Tibial nerve (tissue), 4 donors: ENCODE results near the gene NOS1AP. TPM values are rescaled to one million over a fixed set of nuclear protein-coding genes. Genes with fewer than 3 reads are reported as not detected.

Source experiments
- DNase-seq, 2 donors: peaks; one replicate each; pipeline ENCODE4 v3.0.0-alpha.2; 2019; ENCODE audit warnings: low spot score in 2 of 2
- H3K27ac ChIP-seq, 4 donors: fragments of 200-600 bp; sonication (generic) in 3 of 4; one replicate each; pipeline ENCODE4 v1.5.1; 2017 to 2019; ENCODE audit warnings: mild to moderate bottlenecking in 1 of 4
- H3K27me3 ChIP-seq, 2 donors: fragments of 200-600 bp; sonication (generic) in 1 of 2; one replicate each; pipeline versions ENCODE4 v1.5.1 to v1.6.0; 2017 to 2019
- H3K36me3 ChIP-seq, 3 donors: fragments of 200-600 bp; sonication (generic); one replicate each; pipeline ENCODE4 v1.5.1; 2018 to 2019
- H3K4me1 ChIP-seq, 4 donors: fragments of 200-600 bp; sonication (generic) in 3 of 4; one replicate each; pipeline ENCODE4 v1.5.1; 2017 to 2019
- H3K4me3 ChIP-seq, 4 donors: fragments of 200-600 bp; sonication (generic) in 3 of 4; one replicate each; pipeline ENCODE4 v1.5.1; 2017 to 2019; ENCODE audit warnings: mild to moderate bottlenecking in 1 of 4, moderate library complexity in 1 of 4
- H3K9me3 ChIP-seq, 4 donors: fragments of 200-600 bp; sonication (generic) in 3 of 4; one replicate each; pipeline ENCODE4 v1.5.1; 2017 to 2019
- EP300 ChIP-seq, 2 donors: sonication (generic); formaldehyde crosslinking; IDR thresholded peaks; one replicate each; pipeline ENCODE4 v1.6.1; 2017; ENCODE audit warnings: antibody characterized with exemption in 2 of 2, mild to moderate bottlenecking in 1 of 2
- POLR2A ChIP-seq, 2 donors: fragments of 450-650 bp; IDR thresholded peaks; one replicate each; pipeline ENCODE4 v1.6.1; 2017; ENCODE audit warnings: antibody characterized with exemption in 2 of 2, mild to moderate bottlenecking in 2 of 2, moderate library complexity in 2 of 2
- WGBS, 2 donors: methylation state at CpG; one replicate each; pipeline ENCODE4 v1.1.5; 2018; 5-methylcytosine and 5-hydroxymethylcytosine counted together
- total RNA-seq, 4 donors: library from RNA; depleted of rRNA; stranded (reverse); fragments of >200 nt; gene quantifications; one replicate each; pipeline ENCODE4 v1.1.0, GENCODE V29; 2016
- TF ChIP-seq, protein P1 (sequence below), 5 experiments: fragments of 200-600 bp in 3 of 5; fragments of 450-650 bp in 2 of 5; sonication (generic) in 3 of 5; IDR thresholded peaks; one replicate each; pipeline ENCODE4 v1.5.1; 2016 to 2019; ENCODE audit warnings: antibody characterized with exemption in 5 of 5, mild to moderate bottlenecking in 3 of 5, moderate library complexity in 2 of 5

NOS1AP gene
- total RNA-seq, 4 donors from 2014 or later = 2.7 to 11.2 (median 5.3) TPM

DNA sequence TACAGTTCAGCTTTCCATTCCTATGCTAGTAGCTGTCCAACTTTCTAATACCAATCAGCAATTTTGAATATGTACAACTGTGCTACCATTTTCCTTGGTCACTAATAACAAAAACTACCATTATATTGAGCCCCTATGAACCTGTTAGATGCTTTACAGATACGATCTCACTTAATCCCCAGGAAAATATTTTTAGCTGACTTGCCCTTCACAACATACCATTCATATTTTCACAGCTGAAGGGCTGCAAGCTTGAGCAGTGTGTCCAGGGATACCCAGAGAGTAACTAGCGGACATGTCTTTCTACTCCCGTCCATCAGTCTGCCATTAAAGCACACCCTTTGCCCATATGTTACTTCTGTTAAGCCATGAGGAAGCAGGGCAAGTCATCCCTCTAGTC is 166.7 kb downstream of the NOS1AP start:
- TF ChIP-seq, protein P1, sequence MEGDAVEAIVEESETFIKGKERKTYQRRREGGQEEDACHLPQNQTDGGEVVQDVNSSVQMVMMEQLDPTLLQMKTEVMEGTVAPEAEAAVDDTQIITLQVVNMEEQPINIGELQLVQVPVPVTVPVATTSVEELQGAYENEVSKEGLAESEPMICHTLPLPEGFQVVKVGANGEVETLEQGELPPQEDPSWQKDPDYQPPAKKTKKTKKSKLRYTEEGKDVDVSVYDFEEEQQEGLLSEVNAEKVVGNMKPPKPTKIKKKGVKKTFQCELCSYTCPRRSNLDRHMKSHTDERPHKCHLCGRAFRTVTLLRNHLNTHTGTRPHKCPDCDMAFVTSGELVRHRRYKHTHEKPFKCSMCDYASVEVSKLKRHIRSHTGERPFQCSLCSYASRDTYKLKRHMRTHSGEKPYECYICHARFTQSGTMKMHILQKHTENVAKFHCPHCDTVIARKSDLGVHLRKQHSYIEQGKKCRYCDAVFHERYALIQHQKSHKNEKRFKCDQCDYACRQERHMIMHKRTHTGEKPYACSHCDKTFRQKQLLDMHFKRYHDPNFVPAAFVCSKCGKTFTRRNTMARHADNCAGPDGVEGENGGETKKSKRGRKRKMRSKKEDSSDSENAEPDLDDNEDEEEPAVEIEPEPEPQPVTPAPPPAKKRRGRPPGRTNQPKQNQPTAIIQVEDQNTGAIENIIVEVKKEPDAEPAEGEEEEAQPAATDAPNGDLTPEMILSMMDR (IDR thresholded peaks at IDR 0.05) = no peak
- TF ChIP-seq POLR2A (IDR thresholded peaks at IDR 0.05) (no peak), EP300 (IDR thresholded peaks at IDR 0.05) (no peak)
- no peak overlapping the region for H3K27ac ChIP-seq
- H3K27me3 ChIP-seq = no peaks in the 10 kb centered on the region
- DNase-seq = no peak
- H3K36me3 ChIP-seq = no peaks in the 10 kb centered on the region
- no peak overlapping the region for H3K4me3 ChIP-seq
- no peaks in the 10 kb centered on the region for H3K9me3 ChIP-seq
- 56 to 66% methylated on average over 3 of the region's 3 CpGs for WGBS, 2 donors
- H3K4me1 ChIP-seq = peaks cover 0 to 17% (median 0%) of the 10 kb centered on the region in 4 donors

DNA sequence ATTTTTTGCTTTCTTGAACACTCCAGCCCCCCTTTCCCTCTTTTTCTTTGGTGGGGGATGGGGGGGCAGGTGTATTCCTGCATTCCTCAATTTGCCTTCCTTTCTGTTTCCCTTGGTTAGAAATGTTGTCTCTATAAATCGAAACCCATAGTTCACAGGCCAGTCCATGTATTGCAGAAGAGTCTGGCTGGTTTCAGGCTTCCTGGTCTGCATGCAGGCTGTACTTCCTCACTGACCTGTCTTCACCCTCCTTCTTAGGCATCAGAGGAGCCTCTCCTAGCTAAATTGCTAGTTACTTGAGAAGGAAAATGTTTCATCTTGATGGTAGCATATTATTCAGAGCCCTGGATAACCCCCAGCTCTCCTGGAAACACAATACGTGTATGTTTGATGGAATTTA is 167.1 kb downstream of the NOS1AP start:
- DNase-seq = no peak
- H3K27me3 ChIP-seq = no peaks in the 10 kb centered on the region
- no peak for TF ChIP-seq POLR2A (IDR thresholded peaks at IDR 0.05)
- TF ChIP-seq EP300 (IDR thresholded peaks at IDR 0.05) = no peak
- TF ChIP-seq, protein P1 (IDR thresholded peaks at IDR 0.05) = no peak
- no peaks in the 10 kb centered on the region for H3K36me3 ChIP-seq
- H3K27ac ChIP-seq = no peak overlapping the region
- H3K9me3 ChIP-seq = no peaks in the 10 kb centered on the region
- 83 to 93% methylated on average over 2 of the region's 2 CpGs for WGBS, 2 donors
- peaks cover 0 to 16% (median 0%) of the 10 kb centered on the region in 4 donors for H3K4me1 ChIP-seq
- H3K4me3 ChIP-seq = no peak overlapping the region

DNA sequence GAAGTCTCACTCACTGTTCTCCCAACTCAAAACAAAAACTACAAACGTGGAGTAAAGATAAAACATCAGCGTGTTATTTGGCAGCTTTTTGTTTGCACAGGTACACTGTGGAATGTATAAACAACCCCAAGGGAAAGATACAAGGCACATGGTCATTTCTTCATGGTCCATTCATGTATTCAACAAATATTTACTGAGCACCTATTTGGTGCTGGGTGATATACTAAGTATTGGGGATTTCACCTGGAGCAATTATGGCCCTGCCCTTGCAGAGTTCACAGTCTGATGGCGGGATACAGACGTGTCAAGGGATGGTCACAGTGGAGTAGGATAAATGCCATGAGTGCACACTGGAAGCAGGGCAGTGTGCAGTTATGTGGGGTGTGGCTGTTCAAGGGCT is 171.1 kb downstream of the NOS1AP start:
- TF ChIP-seq, protein P1 (IDR thresholded peaks at IDR 0.05) = no peak
- TF ChIP-seq EP300 (IDR thresholded peaks at IDR 0.05) (no peak), POLR2A (IDR thresholded peaks at IDR 0.05) (no peak)
- Histone ChIP-seq H3K4me3 (no peak overlapping the region), H3K9me3 (no peaks in the 10 kb centered on the region), H3K27me3 (no peaks in the 10 kb centered on the region), H3K36me3 (no peaks in the 10 kb centered on the region), H3K4me1 (peaks cover 0 to 3% (median 0%) of the 10 kb centered on the region in 4 donors), H3K27ac (no peak overlapping the region)
- 82 to 85% methylated on average over 4 of the region's 4 CpGs for WGBS, 2 donors
- DNase-seq = no peak

DNA sequence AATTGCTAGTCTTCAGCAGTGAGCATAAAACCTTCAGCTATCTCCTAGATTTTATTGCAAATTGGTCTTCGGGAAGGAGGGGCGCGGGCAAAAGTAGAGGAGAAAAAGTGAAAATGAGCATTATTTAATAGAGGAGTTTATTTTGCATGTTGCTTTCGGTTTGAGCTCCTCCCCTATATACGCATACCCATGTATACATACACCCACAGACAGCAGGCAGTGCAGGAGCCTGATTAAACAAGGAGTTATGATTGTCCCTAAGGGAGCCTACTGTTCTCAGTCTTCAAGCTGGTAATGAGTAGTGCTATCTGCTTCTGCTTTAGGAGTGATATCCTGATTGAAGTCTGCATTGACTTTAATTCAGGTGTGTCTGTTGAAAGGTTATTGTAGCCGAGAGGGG is 173.3 kb downstream of the NOS1AP start:
- no peaks in the 10 kb centered on the region for H3K36me3 ChIP-seq
- 92% methylated on average over 6 of the region's 6 CpGs for WGBS, 2 donors
- no peak overlapping the region for H3K27ac ChIP-seq
- H3K4me3 ChIP-seq = no peak overlapping the region
- no peak for DNase-seq
- H3K27me3 ChIP-seq = no peaks in the 10 kb centered on the region
- TF ChIP-seq, protein P1 (IDR thresholded peaks at IDR 0.05) = no peak
- no peak for TF ChIP-seq POLR2A (IDR thresholded peaks at IDR 0.05)
- TF ChIP-seq EP300 (IDR thresholded peaks at IDR 0.05) = no peak
- no peaks in the 10 kb centered on the region for H3K4me1 ChIP-seq
- no peaks in the 10 kb centered on the region for H3K9me3 ChIP-seq

DNA sequence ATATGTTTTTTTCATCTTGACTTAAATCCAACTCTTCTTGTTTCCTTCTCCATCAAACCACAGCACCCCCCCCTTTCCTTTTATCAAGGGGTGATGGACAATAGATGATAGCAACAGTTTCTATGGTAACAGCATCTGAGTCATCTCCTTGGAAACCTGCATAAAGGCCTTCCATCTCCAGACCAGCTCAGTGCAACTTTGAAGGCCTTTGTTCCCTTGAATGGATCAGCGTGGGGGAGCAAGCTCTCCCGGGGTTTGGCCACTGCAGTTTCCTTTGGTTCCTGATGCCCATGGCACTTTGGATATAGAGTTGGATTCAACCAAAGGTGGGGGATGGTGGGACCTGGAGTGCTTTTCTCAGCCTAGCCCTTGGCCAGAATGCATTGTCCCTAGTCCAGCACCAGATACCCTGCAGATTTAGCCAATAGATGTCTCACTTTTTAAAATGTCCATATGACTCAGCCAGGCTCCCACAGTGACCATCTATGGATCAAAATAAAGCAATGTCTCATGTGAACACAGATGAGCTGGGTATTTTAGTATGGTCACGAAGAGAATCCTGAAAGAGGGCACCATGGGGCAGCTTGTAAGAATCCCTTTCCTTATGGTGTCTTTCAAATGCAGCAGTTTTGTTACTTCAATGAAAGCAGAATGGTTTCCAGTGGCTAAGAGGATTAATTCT is 179.5 kb downstream of the NOS1AP start:
- TF ChIP-seq, protein P1 (IDR thresholded peaks at IDR 0.05) = no peak
- no peak for TF ChIP-seq EP300 (IDR thresholded peaks at IDR 0.05)
- no peak for TF ChIP-seq POLR2A (IDR thresholded peaks at IDR 0.05)
- DNase-seq = no peak
- Histone ChIP-seq H3K36me3 (no peaks in the 10 kb centered on the region), H3K4me3 (no peak overlapping the region), H3K9me3 (no peaks in the 10 kb centered on the region), H3K27ac (no peak overlapping the region), H3K4me1 (no peaks in the 10 kb centered on the region), H3K27me3 (no peaks in the 10 kb centered on the region)
- 68 to 71% methylated on average over 3 of the region's 3 CpGs for WGBS, 2 donors
